ENCODE measurements around the gene RBBP8NL.

Gene RBBP8NL

DNA sequence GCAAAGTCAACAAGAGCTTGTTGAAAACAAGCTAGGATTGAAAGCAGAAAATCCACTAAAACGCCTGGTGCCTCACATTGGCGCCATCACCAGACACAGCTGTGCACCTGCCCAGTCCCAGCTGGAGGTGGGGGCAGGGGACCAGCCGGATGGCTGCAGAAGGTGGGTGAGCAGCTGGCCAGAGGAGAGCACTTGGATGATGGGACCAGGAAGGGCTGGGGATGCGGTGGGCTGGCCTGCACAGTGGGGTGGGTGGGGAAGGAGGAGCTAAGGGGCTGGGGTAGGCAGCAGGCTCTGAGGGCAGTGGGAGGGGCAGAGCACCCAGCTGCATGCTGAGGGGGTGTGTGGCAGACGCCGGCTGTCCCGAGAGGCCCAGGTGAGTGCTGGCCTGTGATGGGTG is 27.3 kb downstream of the RBBP8NL start:
- peaks cover 30% of the 10 kb centered on the region for H3K36me3 ChIP-seq
- no peak overlapping the region for H3K4me3 ChIP-seq (ENCODE audit: low read depth, low read length)
- H3K27me3 ChIP-seq (ENCODE audit: insufficient read depth, low read depth, severe bottlenecking): no peaks in the 10 kb centered on the region
- DNase-seq: no peak
- no peak overlapping the region for H3K27ac ChIP-seq
- TF ChIP-seq, protein P1, sequence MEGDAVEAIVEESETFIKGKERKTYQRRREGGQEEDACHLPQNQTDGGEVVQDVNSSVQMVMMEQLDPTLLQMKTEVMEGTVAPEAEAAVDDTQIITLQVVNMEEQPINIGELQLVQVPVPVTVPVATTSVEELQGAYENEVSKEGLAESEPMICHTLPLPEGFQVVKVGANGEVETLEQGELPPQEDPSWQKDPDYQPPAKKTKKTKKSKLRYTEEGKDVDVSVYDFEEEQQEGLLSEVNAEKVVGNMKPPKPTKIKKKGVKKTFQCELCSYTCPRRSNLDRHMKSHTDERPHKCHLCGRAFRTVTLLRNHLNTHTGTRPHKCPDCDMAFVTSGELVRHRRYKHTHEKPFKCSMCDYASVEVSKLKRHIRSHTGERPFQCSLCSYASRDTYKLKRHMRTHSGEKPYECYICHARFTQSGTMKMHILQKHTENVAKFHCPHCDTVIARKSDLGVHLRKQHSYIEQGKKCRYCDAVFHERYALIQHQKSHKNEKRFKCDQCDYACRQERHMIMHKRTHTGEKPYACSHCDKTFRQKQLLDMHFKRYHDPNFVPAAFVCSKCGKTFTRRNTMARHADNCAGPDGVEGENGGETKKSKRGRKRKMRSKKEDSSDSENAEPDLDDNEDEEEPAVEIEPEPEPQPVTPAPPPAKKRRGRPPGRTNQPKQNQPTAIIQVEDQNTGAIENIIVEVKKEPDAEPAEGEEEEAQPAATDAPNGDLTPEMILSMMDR (IDR thresholded peaks at IDR 0.05; ENCODE audit: low read depth, low read length): no peak
- no peaks in the 10 kb centered on the region for H3K9me3 ChIP-seq (ENCODE audit: severe bottlenecking)

DNA sequence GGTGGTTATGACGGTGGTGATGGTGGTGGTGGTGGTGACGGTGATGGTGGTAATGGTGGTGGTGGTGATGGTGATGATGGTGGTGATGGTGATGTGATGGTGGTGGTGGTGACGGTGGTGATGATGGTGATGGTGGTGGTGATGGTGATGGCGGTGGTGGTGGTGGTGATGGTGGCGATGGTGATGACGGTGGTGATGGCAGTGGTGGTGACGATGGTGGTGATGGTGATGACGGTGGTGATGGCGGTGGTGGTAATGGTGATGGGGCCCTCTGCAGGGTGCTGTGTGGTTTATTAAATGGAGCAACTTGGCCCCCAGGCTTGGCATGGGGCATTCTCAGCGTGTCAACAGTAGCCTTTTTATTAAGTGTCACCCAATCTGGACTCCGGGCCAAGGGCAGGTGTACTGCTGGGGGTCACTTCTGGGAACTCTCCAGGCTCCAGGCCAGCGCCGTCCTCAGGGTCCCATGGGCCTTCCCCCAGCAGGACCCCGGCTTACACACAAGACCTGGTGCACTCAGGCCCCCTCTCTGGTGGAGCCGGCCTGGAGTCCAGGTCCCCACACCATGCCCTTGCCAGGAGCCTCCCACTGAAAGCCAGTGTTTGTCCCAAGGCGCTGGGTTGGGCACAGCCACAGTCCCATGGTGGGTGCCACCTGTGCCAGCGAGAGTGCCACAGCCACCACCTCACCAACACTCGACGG is 29.1 kb downstream of the RBBP8NL start:
- Histone ChIP-seq H3K27me3 (ENCODE audit: insufficient read depth, low read depth, severe bottlenecking) (no peaks in the 10 kb centered on the region), H3K36me3 (peaks cover 33% of the 10 kb centered on the region), H3K4me3 (ENCODE audit: low read depth, low read length) (no peak overlapping the region), H3K9me3 (ENCODE audit: severe bottlenecking) (no peaks in the 10 kb centered on the region), H3K27ac (no peak overlapping the region)
- TF ChIP-seq, protein P1 (IDR thresholded peaks at IDR 0.05; ENCODE audit: low read depth, low read length): no peak
- no peak for DNase-seq

DNA sequence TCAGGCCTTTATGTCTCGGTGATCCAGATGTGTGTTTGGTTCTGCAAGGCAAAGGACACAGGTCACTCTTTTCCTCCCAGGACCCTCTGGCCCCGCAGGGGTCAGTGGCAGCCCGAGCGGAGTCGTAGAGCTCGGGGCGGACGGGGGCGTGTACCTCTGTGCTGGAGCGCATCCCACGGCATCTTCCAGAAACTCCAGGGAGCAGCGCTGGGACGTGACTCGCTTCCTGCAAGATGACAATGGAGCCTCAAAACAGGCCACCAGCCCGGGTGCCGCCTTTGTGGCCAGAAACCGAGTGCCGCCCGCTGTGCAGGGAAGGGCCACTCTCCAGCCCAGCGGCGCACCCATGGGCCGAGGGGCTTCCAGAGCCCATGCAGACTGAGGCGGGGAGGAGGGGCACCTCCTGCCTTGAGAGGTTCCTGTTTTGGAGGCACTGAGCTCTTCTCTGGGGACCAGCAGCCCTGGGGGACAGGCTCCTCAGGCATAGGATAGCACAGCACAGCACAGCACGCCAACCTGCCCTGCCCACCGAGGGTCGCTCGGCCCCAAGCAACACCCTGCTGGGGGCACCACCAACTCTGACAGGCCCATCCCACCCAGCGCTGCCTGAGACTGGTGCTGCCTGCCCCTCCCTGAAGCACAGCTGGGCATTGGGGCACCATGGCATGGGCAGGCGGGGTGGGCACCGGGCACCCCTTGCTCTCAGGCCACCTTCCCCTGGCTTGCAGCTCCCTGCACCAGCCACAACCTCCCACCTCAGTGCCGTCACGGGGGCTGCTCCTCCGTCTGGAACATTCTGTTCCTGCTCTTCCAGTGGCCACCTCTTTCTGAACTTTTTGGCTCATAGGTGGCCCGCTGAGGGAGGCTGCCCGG is 30.7 kb downstream of the RBBP8NL start:
- no peaks in the 10 kb centered on the region for H3K9me3 ChIP-seq (ENCODE audit: severe bottlenecking)
- no peak overlapping the region for H3K27ac ChIP-seq
- no peak overlapping the region for H3K4me3 ChIP-seq (ENCODE audit: low read depth, low read length)
- TF ChIP-seq, protein P1 (IDR thresholded peaks at IDR 0.05; ENCODE audit: low read depth, low read length): no peak
- H3K36me3 ChIP-seq: peaks cover 35% of the 10 kb centered on the region
- DNase-seq: no peak
- H3K27me3 ChIP-seq (ENCODE audit: insufficient read depth, low read depth, severe bottlenecking): no peaks in the 10 kb centered on the region

DNA sequence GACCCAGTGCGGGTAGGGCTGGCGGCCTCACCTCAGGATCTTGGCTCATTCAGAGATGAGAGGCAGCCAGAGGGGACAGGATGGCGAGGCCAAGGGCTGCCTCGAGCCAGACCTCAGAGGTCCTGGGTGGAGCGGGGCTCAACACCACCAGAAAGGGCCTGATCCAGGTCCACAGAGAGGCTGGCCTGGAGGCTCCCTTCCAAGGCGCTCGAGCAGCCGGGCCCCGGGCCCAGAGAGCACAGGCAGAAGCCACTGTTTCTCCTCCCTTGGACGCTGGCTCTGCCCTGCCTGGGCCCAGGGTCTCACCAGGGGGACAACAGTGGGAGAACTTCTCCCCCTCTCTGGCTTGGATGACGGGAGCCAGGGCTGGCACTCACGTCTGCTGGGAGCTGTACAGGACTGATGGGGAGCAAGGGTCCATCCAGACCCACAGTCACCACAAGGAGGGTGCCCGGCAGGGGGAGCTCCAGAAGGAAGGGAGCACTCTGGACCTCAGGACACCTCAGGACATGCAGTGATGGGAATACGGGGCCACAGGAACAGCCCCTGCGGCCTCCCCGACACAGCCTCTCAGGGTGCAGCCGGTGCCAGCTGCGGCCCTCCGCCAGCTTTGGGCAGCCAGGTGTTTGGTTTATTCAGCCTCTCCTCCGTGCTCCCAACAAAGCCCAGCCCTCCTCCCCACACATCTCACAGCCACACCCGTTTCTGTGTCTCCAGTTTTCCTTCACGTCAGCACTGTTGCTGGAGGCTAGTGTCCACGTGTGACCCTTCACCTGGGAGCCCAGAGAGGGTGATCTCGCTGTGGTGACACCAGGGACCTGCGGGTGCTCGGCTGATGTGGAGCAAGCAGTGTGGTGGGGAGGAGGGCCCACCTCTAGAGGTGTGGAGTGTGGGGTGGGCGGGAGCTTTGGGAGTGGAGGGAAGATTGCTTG is 31.8 kb downstream of the RBBP8NL start:
- Histone ChIP-seq H3K36me3 (peaks cover 44% of the 10 kb centered on the region), H3K27me3 (ENCODE audit: insufficient read depth, low read depth, severe bottlenecking) (no peaks in the 10 kb centered on the region), H3K9me3 (ENCODE audit: severe bottlenecking) (no peaks in the 10 kb centered on the region), H3K27ac (no peak overlapping the region), H3K4me3 (ENCODE audit: low read depth, low read length) (no peak overlapping the region)
- DNase-seq: no peak
- TF ChIP-seq, protein P1 (IDR thresholded peaks at IDR 0.05; ENCODE audit: low read depth, low read length): no peak

DNA sequence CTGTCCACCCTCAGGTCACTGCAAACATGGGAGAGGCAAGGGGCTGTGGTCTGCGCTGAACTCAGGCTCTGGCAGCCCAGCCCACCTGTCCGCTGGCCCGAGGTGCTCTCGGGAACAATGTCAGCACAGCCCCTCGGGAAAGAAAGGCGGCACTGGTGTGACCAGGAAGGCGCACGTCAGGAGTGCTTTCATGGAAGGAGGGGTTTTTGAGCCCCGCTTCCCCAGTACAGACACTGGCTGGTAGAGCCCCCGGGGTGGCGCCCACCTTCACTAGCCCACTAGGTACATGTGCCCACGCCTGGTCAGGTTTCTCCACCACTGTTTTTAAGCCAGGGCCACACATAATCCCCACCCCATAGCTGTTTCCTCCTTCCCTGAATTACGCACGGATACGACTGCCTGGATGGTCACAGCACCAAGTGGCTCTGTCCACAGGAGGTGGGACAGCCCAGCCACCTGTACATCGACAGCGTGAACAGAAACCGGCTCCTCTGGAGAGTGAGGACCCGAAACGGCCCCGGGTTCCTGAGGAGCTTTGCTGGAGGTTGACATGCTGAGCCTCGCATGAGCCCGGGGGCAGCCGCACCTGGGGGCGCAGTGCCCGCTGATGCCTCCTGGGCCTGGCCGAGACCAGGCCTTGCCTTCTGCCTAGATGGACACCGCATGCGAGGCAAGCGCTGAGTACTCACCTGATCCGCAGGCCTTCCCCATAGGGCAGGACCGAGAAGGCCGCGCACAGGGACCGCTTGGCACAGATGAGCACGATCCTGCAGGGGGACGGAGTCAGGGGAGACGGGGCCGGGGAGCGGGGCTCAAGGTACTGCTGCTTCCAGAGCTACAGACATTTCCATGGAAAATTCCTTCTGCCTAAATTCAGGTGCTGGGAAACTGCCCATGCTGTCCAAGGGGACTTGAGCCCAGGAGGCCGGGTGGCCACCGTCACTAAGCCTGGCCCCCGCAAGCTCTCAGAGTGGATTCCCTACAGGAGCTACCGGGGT is 32.8 kb downstream of the RBBP8NL start:
- Histone ChIP-seq H3K4me3 (ENCODE audit: low read depth, low read length) (no peak overlapping the region), H3K36me3 (peaks cover 49% of the 10 kb centered on the region), H3K9me3 (ENCODE audit: severe bottlenecking) (no peaks in the 10 kb centered on the region), H3K27ac (no peak overlapping the region), H3K27me3 (ENCODE audit: insufficient read depth, low read depth, severe bottlenecking) (no peaks in the 10 kb centered on the region)
- TF ChIP-seq, protein P1 (IDR thresholded peaks at IDR 0.05; ENCODE audit: low read depth, low read length): no peak
- DNase-seq: no peak
